ENCODE data around the gene AMELX. TPM values are rescaled to one million over a fixed set of nuclear protein-coding genes. Genes with fewer than 3 reads are reported as not detected.

AMELX gene
- total and polyA plus RNA-seq, 2 of the 13 experiments (the other 11 are each of a cell fraction or from before 2014, with no cell fraction given): not detected

- Histone ChIP-seq H3K4me1 (ENCODE audit: insufficient read depth, low read length) (no peaks in the 10 kb centered on the region), H4K20me1 (ENCODE audit: insufficient read depth, low read length) (no peaks in the 10 kb centered on the region), H3K4me3 (replicated peaks in 1 of 3; ENCODE audit: insufficient read depth in 1 of 3, low read depth in 2 of 3, low read length in 3 of 3) (no peak overlapping the region), H3K79me2 (ENCODE audit: insufficient read depth, low read length) (no peaks in the 10 kb centered on the region), H3K9ac (ENCODE audit: insufficient read depth, low read depth, low read length) (no peak overlapping the region), H3K36me3 (replicated peaks in 1 of 2; ENCODE audit: control insufficient read depth in 1 of 2, insufficient read depth in 2 of 2, low read length in 2 of 2) (no peaks in the 10 kb centered on the region), H3K27ac (ENCODE audit: extremely low read length, insufficient read depth, low read length) (no peak overlapping the region), H2AFZ (ENCODE audit: low read length) (no peak overlapping the region), H3K4me2 (ENCODE audit: low read depth, low read length) (no peak overlapping the region), H3K9me3 (ENCODE audit: low read length) (no peaks in the 10 kb centered on the region), H3K27me3 (ENCODE audit: control insufficient read depth in 1 of 2, insufficient read depth in 2 of 2, low read length in 2 of 2) (no peaks in the 10 kb centered on the region)
- DNase-seq (ENCODE audit: low spot score) (no peak), FAIRE-seq (no peak), ATAC-seq (no peak)
- ChIA-PET POLR2A (no interaction called here), CTCF (ENCODE audit: low intra/inter-chr PET ratio, low total read pairs) (no interaction called here)
- in situ Hi-C loops (cut with HindIII; ENCODE audit: extremely low pct_ligation_motif_present, low pct_unique_long_range_greater_than_20kb): no loop called here
- intact Hi-C loops (cut with micrococcal nuclease; ENCODE audit: unreplicated experiment): no loop called here
- no TSS peak for BruUV-seq (replicated peaks)
- TF ChIP-seq ZBTB34 (CRISPR knock-in tag; IDR thresholded peaks at IDR 0.05) (no peak), CREB1 (IDR thresholded peaks at IDR 0.05) (no peak), CREB1 (CRISPR knock-in tag; IDR thresholded peaks at IDR 0.05) (no peak), ZNF552 (CRISPR knock-in tag; IDR thresholded peaks at IDR 0.05; ENCODE audit: borderline replicate concordance) (no peak), TFDP1 (CRISPR knock-in tag; IDR thresholded peaks at IDR 0.05; ENCODE audit: borderline replicate concordance) (no peak), KLF6 (CRISPR knock-in tag; IDR thresholded peaks at IDR 0.05) (no peak), TCF7L2 (IDR thresholded peaks at IDR 0.05; ENCODE audit: low read depth, low read length) (no peak), NFAT5 (CRISPR knock-in tag; IDR thresholded peaks at IDR 0.05) (no peak), HOXA5 (CRISPR knock-in tag; IDR thresholded peaks at IDR 0.05) (no peak)
- TF ChIP-seq, protein P1, sequence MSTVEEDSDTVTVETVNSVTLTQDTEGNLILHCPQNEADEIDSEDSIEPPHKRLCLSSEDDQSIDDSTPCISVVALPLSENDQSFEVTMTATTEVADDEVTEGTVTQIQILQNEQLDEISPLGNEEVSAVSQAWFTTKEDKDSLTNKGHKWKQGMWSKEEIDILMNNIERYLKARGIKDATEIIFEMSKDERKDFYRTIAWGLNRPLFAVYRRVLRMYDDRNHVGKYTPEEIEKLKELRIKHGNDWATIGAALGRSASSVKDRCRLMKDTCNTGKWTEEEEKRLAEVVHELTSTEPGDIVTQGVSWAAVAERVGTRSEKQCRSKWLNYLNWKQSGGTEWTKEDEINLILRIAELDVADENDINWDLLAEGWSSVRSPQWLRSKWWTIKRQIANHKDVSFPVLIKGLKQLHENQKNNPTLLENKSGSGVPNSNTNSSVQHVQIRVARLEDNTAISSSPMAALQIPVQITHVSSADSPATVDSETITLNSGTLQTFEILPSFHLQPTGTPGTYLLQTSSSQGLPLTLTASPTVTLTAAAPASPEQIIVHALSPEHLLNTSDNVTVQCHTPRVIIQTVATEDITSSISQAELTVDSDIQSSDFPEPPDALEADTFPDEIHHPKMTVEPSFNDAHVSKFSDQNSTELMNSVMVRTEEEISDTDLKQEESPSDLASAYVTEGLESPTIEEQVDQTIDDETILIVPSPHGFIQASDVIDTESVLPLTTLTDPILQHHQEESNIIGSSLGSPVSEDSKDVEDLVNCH (CRISPR knock-in tag; IDR thresholded peaks at IDR 0.05): no peak
- TF ChIP-seq, protein P2, sequence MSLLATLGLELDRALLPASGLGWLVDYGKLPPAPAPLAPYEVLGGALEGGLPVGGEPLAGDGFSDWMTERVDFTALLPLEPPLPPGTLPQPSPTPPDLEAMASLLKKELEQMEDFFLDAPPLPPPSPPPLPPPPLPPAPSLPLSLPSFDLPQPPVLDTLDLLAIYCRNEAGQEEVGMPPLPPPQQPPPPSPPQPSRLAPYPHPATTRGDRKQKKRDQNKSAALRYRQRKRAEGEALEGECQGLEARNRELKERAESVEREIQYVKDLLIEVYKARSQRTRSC (CRISPR knock-in tag; IDR thresholded peaks at IDR 0.05; ENCODE audit: low read depth): no peak
- WGBS (ENCODE audit: low lambda C conversion rate): 34% methylated on average over 3 of the region's 3 CpGs
Observed at GRCh38 chrX:11285651-11286050, 7.6 kb upstream of the AMELX start.
